GM08714 (cell line): ENCODE results near the gene QRSL1.
A peak's percentile ranks its signal among the peaks of the same experiment; 100 is the strongest.
"Not testable (repeated sequence)": the region's sequence is repeated elsewhere in the genome, so short reads cannot be mapped to it uniquely, and the experiment has no call there.

Experiments
- H3K4me3 ChIP-seq: fragments of 200-500 bp; sonication (Bioruptor generic); 2 replicates; pipeline ENCODE4 v1.5.1; 2014; ENCODE audit warnings: mild to moderate bottlenecking, low read length, inconsistent platforms
- ZNF274 ChIP-seq: IDR thresholded peaks from 2 replicates; pipeline ENCODE4 v1.6.1; 2012; ENCODE audit warnings: mild to moderate bottlenecking, low read depth, low read length

QRSL1 gene

DNA sequence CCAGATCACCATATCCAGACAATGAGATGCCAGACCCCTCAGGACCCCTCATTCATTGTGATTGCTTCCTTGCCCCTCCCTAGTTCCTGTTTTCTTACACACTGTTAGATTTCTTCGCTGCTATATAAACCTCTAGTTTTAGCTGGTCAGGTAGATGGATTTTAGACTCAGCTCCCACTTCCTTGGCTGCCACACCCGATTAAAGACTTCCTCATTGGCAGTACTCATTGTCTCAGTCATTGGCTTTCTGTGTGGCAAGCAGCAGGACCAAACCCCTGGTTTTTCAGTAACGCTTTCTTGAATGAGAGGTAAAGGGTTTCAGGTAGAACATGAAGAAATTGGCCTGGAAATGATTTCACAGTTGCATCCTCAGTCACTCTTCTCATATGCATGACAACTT is 47.9 kb downstream of the QRSL1 start:
- no peak for TF ChIP-seq ZNF274
- H3K4me3 ChIP-seq = no peak overlapping the region

DNA sequence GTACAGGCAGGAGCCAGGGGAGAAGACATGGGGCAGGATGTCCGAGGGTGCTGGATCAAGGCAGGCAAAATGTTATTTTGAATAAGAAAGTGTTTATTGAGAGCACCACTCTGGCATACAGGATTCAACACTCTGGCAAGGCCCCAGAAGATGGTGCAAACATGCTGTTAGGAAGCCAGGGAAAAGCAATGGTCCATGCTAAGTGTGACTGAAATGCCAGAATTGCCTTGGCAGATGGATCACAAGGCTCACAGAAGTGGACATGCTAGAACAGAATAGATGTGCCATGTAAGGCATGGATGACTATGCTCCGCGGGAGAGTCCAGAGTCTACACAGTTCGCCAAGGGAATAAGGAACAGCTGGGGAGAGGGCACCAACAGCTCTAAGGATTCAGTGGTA is 54.6 kb downstream of the QRSL1 start:
- TF ChIP-seq ZNF274 = no peak
- no peak overlapping the region for H3K4me3 ChIP-seq

DNA sequence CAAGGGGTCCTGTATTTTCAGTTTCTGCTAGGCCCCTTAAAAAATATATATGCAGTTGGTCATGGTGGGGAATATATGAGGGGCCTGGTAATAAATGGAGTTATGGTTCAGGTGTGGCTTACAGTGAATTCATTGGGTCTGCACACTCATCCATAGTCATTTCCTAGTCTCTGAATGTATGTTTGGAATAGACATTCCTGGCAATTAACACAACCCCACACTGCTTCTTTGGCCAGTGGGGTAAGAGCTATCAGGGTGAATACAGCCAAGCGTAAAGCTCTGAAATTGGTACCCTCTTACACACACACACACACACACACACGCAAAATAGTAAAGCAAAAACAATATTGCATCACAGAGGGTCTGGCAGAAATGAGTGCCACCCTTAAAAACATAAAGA is 56.5 kb downstream of the QRSL1 start:
- no peak for TF ChIP-seq ZNF274
- H3K4me3 ChIP-seq = no peak overlapping the region

DNA sequence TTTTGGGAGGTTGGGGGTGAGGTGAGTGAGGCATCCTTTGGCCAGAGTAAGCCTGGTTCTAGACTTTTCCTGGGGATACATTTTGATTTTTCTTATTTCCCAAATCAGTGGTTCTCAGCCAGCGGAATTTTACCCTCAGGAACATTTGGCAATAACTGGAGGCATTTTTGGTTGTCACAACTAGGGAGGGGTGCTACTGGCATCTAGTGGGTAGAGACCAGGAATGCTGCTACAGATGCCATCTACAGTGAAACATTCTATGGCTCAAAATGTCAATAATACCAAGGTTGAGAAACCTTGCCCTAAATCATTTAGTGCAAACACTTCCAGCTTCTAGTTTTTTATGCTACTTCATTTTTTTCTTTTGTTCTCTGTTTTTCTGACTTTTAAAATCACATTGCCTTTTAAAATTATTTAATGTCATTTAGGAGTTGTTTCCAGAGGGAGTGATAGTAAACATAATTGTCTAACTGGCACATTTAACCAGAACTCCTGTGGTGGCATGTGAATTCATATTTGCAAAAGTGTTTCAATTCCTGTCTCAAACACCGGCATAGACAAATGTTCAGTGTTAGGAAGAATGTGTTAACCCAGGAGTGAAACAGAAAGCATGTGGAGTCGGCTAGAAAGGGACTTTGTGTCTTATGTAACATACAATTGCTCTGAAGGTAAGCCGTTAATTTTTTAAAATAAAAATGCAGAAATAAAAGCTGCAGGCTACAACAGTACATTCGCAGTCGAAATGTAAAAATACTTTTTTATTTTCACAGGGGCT is 59.0 kb downstream of the QRSL1 start:
- no peak overlapping the region; the same call in 1 of the 2 replicates for H3K4me3 ChIP-seq
- TF ChIP-seq ZNF274 = no peak

DNA sequence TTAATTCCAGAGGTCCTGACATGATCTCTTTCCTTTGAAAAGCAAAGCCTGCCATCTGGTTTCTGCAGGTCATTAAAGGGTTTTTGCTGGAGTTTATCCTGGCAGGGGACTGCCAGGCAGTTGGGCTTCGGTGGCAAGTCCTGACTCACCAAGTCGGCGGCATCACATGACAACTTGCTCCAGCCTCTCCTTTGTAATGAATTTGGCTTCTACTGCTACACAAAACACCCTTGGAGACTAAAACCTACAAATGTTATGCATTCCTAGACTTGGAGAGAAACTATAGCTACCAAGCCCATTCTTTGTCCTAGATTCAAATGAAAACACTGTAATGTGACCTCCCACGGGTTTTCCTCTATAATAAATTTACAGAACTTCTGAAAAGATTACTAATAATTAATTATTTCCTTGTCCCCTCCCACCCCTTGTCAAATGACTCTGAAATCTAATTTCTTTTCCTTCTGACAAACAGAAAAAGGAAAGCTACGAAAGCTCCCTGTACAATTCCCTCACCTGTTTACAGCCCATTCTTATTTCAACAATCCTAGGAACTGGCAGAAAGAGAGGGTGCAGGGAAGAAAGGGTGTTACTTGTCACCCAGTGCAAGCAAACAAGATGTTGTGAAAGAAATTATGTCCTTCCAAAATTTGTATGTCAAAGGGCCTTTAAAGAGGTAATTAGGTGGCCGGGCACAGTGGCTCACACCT is 62.9 kb downstream of the QRSL1 start:
- no peak for TF ChIP-seq ZNF274
- H3K4me3 ChIP-seq = no peak overlapping the region

DNA sequence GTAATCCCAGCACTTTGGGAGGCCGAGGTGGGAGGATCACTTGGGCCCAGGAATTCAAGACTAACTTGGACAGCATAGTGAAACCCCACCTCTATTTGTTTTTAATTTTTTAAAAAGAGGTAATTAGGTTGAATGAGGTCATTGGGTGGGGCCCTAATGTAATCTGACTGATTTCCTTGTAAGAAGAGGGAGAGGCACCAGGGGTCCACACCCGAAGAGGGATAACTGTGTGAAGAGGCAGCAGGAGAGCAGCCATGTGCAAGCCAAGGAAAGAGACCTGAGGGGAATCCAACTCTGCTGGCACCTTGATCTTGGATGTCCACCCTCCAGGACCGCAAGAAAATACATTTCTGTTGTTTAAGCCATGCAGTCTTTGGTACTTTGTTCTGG is 63.4 kb downstream of the QRSL1 start:
- no peak overlapping the region for H3K4me3 ChIP-seq
- no peak for TF ChIP-seq ZNF274

DNA sequence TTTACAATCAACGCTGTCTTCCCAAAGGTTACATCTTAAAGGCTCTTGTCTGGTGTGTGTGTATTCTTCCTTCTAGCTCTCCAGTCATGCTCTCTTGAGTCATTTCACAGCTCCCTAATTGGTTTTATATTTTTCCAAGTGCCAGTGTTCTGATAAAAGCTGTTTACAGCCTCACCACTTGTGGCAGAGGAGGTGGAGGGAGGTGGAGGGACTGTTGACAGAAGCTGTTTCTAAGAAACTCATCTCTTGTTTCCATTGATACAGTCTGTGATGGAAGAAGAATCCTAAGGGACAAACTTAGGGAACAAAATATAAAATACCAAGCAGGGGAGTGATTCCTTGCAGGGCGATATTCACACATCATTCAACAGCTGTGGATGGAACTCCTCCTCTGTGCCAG is 64.0 kb downstream of the QRSL1 start:
- no peak for TF ChIP-seq ZNF274

DNA sequence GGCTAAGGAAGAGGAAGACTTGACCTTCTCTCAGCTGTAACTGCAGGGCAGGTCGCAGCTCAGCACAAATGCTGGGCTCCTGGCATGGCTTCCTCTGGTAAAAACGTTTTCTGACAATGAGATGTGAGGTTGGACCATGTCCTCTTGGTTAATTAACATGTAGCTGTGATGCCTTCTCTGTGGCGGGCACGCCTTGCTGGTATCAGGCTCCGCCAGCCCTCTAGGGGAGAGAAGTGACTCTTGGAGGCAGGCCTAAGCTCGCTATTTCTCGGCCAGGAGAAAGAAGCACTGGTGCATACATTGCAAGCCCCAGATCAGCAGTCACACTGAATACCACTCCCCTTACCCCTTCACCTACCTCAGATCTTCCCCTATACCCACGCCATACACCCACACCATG is 65.0 kb downstream of the QRSL1 start:
- no peak overlapping the region for H3K4me3 ChIP-seq

More for the DNA sequence above, 64.0 kb downstream of the QRSL1 start:
- H3K4me3 ChIP-seq = no peak overlapping the region

DNA sequence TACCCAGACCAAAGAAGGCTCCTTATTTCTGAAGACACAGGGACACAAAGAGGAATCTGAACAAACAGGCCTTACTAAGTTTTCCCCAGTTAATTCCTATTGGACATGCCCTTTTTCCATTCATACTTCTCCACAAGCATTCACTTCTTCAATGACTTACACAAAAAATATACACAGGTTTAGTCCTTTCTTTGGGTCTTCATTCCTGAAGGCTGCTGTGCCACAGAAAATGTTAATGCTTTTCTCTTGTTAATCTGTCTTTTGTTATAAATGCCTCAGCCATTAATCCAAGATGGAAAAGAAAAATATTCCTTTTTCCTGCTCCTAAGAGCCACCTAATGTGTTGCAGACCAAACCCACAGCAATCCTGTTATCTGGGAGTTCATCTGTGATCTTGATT is 71.2 kb downstream of the QRSL1 start:
- H3K4me3 ChIP-seq = no peak overlapping the region
- no peak for TF ChIP-seq ZNF274

More for the DNA sequence above, 65.0 kb downstream of the QRSL1 start:
- no peak for TF ChIP-seq ZNF274

DNA sequence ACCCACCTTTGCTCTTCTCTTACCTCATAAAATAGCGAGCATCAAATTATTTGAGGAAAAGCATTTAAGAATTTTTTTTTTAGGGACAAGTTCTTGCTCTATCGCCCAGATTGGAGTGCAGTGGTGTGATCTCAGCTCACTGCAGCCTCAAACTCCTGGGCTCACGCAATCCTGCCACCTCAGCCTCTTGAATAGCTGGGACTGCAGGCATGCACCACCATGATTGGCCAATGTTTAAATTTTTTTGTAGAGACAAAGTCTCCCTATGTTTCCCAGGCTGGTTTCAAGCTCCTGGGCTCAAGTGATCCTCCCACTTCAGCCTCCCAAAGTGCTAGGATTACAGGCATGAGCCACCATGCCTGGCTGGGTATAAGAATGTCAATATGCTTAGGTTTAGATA is 71.8 kb downstream of the QRSL1 start:
- H3K4me3 ChIP-seq = not testable (repeated sequence)

DNA sequence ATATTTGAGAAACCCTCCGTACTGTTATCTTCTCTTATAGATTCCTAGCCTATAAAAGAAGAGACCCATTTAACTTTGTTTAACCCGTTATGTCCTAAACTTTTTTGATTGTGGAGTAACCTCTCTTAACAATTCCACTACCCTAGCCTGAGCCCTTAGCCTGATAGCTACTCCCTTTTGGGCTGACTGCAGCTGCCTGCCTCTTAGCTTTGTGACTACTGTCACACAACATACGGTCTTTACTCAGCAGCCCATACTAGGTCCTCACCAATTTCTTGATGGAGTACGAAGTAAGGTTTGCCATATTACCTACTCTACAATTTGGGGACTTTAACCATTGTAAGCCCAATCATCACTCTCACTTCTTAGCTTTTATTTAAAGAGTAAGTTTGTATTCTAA is 72.7 kb downstream of the QRSL1 start:
- peak overlapping the region; percentile 53; the same call in 1 of the 2 replicates for H3K4me3 ChIP-seq
- no peak for TF ChIP-seq ZNF274

DNA sequence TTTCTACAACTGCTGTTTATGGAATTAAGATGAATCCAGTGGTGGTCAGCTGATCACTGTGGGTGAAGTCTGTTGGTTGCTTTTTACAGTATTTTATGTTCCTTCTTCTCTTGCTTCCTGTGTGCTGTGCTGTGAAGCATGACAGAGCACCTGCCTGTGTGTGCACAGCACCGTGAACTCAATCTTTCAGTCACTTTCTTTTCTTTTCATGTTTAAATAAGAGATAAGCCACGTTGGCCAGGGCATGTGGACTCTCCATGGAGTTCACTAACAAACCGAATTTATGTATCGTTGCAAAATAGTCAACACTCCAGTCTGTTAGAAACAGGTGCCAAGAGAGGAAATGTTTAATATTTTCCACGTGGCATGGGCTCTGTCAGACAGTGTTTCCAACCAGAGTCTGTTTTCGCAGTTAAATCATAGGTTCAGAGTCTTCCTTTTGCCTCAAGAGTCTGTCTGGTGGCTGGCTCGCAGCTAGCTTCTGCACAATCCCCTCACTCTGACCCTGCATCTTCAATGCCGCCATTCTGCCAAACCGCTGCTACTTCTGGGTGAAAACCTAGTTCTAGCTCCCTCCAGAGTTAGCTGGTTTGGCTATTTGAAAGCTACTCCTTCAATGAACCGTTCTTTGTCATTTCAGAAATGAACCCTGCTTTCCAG is 73.2 kb downstream of the QRSL1 start:
- peak overlapping the region; percentile 20; the same call in 1 of the 2 replicates for H3K4me3 ChIP-seq
- TF ChIP-seq ZNF274 = no peak

DNA sequence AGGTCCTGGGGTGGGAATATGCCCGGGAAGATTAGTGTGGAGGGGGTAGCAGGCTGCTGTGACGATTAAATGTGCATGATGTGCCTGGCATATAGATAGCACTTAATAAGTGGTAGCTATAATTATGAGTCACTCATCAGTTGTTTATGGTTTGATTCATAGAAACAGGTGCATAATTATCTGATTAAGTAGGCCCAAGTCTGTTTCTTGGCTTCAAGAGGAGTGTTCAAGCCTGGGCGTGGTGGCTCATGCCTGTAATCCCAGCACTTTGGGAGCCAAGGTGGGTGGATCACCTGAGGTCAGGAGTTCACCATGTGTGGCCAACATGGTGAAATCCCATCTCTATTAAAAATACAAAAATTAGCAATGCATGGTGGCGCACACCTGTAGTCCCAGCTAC is 74.9 kb downstream of the QRSL1 start:
- no peak for TF ChIP-seq ZNF274
- no peak overlapping the region for H3K4me3 ChIP-seq

DNA sequence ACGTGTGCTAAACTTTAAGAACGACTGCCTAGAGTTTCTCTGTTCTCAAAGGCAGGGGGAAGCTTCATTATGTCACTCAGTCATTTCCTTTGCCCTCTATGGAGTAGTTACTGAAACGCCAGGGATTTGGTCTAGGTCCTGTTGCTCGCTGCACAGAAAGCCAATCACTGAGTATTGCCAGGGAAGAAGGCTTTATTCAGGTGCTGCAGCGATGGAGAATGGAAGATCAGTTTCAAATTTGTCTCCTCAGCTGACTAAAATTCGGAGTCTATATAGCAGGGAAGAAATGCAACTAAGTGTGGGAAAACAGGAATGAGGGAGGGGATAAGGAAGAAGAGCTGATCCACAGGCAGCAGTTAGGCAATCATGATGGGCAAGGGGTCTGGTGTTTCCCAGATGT is 75.8 kb downstream of the QRSL1 start:
- TF ChIP-seq ZNF274 = no peak

DNA sequence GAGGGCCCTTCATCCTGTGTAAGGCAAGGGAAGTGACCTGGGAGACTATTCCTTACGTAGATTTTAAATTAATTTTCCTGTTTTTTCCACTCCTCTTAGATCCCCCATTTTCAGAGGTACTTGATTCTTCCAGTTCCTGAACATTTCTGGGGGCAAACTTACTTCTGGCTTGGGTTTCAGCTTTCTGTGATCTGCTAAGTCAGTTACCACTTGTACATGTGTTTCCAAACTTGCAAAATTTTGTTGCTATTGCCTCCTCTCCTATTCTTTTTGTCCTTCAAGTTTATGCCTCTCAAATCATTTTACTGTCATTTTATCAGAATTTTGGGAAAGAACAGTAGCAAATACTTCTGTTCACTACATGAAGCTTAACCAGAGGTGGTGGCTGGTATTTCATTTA is 81.2 kb downstream of the QRSL1 start:
- no peak overlapping the region for H3K4me3 ChIP-seq

More for the DNA sequence above, 75.8 kb downstream of the QRSL1 start:
- no peak overlapping the region for H3K4me3 ChIP-seq

More for the DNA sequence above, 81.2 kb downstream of the QRSL1 start:
- no peak for TF ChIP-seq ZNF274
